ENCODE measurements around the gene PLET1. TPM values are rescaled to one million over a fixed set of nuclear protein-coding genes. Genes with fewer than 3 reads are reported as not detected.

PLET1 gene
- total and polyA plus RNA-seq, 4 donors: not detected

DNA sequence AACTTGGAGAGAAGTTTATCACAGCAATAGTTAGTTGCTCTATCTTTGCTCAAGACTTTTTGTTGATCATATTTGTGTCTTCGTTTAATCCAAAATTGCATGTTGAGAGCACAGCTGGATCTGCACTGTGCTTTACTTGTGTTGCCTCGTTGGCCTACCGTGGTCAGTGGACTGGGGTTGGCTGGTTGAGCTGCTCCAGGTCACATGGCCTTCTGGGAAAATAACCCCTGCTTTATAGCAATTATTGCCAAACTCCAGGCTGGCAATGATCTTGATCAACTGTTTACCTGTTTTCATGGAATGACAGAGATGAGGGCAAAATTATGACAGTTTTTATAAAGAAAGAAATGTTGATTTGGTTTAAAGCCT, 5.7 kb upstream of the PLET1 start:
- WGBS: 53% methylated on average over 3 of the region's 3 CpGs

More for the DNA sequence above, 5.7 kb upstream of the PLET1 start:
- Histone ChIP-seq H3K9ac (ENCODE audit: low read depth in 1 of 2, low read length in 2 of 2) (no peak overlapping the region), H3K27ac (ENCODE audit: low read depth in 1 of 2, low read length in 2 of 2) (no peak overlapping the region), H3K4me3 (ENCODE audit: low read depth in 1 of 3, low read length in 3 of 3) (no peak overlapping the region), H3K36me3 (ENCODE audit: control insufficient read depth in 4 of 4, insufficient read depth in 3 of 4, low read depth in 1 of 4, low read length in 3 of 4) (no peaks in the 10 kb centered on the region), H3K4me1 (ENCODE audit: control insufficient read depth in 4 of 4, insufficient read depth in 4 of 4, low read length in 3 of 4) (peaks cover 0 to 14% (median 7%) of the 10 kb centered on the region in 4 donors), H3K9me3 (ENCODE audit: control insufficient read depth in 4 of 4, low read length in 3 of 4) (no peaks in the 10 kb centered on the region), H3K27me3 (ENCODE audit: control insufficient read depth in 4 of 4, insufficient read depth in 4 of 4, low read length in 3 of 4) (no peaks in the 10 kb centered on the region)
- no peak for DNase-seq (ENCODE audit: low spot score)
- TF ChIP-seq HNF4A (conservative IDR thresholded peaks at IDR 0.05) (peak in 1 of 2 donors; percentile 49), EGR1 (IDR thresholded peaks at IDR 0.05; ENCODE audit: low read depth in 2 of 2) (no peak), REST (IDR thresholded peaks at IDR 0.05) (no peak), GABPA (IDR thresholded peaks at IDR 0.05 in 1 of 2, conservative IDR thresholded peaks at IDR 0.05 in 1 of 2) (no peak), YY1 (IDR thresholded peaks at IDR 0.05) (no peak), HNF4G (IDR thresholded peaks at IDR 0.05) (no peak), RXRA (IDR thresholded peaks at IDR 0.05) (peak in 1 of 2 donors; percentile 35), FOXA2 (IDR thresholded peaks at IDR 0.05) (no peak), TAF1 (conservative IDR thresholded peaks at IDR 0.05) (no peak), SP1 (IDR thresholded peaks at IDR 0.05) (no peak), FOXA1 (IDR thresholded peaks at IDR 0.05) (no peak), RAD21 (IDR thresholded peaks at IDR 0.05) (no peak), NR2F2 (IDR thresholded peaks at IDR 0.05) (no peak), JUND (IDR thresholded peaks at IDR 0.05) (no peak)
- TF ChIP-seq, protein P1, sequence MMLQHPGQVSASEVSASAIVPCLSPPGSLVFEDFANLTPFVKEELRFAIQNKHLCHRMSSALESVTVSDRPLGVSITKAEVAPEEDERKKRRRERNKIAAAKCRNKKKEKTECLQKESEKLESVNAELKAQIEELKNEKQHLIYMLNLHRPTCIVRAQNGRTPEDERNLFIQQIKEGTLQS (IDR thresholded peaks at IDR 0.05): no peak
- TF ChIP-seq, protein P2, sequence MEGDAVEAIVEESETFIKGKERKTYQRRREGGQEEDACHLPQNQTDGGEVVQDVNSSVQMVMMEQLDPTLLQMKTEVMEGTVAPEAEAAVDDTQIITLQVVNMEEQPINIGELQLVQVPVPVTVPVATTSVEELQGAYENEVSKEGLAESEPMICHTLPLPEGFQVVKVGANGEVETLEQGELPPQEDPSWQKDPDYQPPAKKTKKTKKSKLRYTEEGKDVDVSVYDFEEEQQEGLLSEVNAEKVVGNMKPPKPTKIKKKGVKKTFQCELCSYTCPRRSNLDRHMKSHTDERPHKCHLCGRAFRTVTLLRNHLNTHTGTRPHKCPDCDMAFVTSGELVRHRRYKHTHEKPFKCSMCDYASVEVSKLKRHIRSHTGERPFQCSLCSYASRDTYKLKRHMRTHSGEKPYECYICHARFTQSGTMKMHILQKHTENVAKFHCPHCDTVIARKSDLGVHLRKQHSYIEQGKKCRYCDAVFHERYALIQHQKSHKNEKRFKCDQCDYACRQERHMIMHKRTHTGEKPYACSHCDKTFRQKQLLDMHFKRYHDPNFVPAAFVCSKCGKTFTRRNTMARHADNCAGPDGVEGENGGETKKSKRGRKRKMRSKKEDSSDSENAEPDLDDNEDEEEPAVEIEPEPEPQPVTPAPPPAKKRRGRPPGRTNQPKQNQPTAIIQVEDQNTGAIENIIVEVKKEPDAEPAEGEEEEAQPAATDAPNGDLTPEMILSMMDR (IDR thresholded peaks at IDR 0.05; ENCODE audit: low read depth, low read length, missing input control): no peak
- TF ChIP-seq, protein P3, sequence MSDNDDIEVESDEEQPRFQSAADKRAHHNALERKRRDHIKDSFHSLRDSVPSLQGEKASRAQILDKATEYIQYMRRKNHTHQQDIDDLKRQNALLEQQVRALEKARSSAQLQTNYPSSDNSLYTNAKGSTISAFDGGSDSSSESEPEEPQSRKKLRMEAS (IDR thresholded peaks at IDR 0.05): peak; percentile 74
- TF ChIP-seq, protein P4, sequence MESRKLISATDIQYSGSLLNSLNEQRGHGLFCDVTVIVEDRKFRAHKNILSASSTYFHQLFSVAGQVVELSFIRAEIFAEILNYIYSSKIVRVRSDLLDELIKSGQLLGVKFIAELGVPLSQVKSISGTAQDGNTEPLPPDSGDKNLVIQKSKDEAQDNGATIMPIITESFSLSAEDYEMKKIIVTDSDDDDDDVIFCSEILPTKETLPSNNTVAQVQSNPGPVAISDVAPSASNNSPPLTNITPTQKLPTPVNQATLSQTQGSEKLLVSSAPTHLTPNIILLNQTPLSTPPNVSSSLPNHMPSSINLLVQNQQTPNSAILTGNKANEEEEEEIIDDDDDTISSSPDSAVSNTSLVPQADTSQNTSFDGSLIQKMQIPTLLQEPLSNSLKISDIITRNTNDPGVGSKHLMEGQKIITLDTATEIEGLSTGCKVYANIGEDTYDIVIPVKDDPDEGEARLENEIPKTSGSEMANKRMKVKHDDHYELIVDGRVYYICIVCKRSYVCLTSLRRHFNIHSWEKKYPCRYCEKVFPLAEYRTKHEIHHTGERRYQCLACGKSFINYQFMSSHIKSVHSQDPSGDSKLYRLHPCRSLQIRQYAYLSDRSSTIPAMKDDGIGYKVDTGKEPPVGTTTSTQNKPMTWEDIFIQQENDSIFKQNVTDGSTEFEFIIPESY (IDR thresholded peaks at IDR 0.05): no peak
